Lower lobe of right lung (tissue), 2 donors: ENCODE results near the gene MYOD1. TPM values are rescaled to one million over a fixed set of nuclear protein-coding genes. Genes with fewer than 3 reads are reported as not detected.

ENCODE experiments used
- ATAC-seq, 2 donors: fragments of 200-7000 bp; cut with Tn5 transposase; one replicate each; pipeline ENCODE4 v1.9.1; 2020 to 2022; ENCODE audit warnings: mild to moderate bottlenecking in 2 of 2, moderate library complexity in 2 of 2
- DNase-seq: peaks from one replicate; pipeline ENCODE4 v3.0.0-alpha.2; 2020
- H3K27ac ChIP-seq: fragments of 200-600 bp; one replicate; pipeline ENCODE4 v1.8.0; 2022
- H3K27me3 ChIP-seq: fragments of 200-600 bp; one replicate; pipeline ENCODE4 v1.8.0; 2022; ENCODE audit warnings: low read depth
- H3K36me3 ChIP-seq: fragments of 200-600 bp; one replicate; pipeline ENCODE4 v1.8.0; 2022; ENCODE audit warnings: mild to moderate bottlenecking
- H3K4me1 ChIP-seq: fragments of 200-600 bp; one replicate; pipeline ENCODE4 v1.8.0; 2022
- H3K4me3 ChIP-seq: fragments of 200-600 bp; one replicate; pipeline ENCODE4 v1.8.0; 2022; ENCODE audit warnings: mild to moderate bottlenecking
- H3K9me3 ChIP-seq: fragments of 200-600 bp; one replicate; pipeline ENCODE4 v1.8.0; 2022
- CTCF ChIP-seq: fragments of 200-600 bp; IDR thresholded peaks from one replicate; pipeline ENCODE4 v1.8.0; 2022; ENCODE audit warnings: antibody characterized with exemption, mild to moderate bottlenecking
- intact Hi-C: fragments of 100-400 bp; cut with DNase I; formaldehyde crosslinking; loops from one replicate; pipeline ENCODE4 v1.11.0; 2022
- total RNA-seq: library from RNA; stranded (reverse); fragmentation: NEBNext Ultra II Directional; extraction: Animal tissue kit (Norgen Biotek cat#: 25700); gene quantifications from one replicate; pipeline ENCODE4 v1.2.1, GENCODE V29; 2021
- donor health status: DM: no; HTN: yes; CAD: no; lungs with severe emphysema.

MYOD1 gene
- total RNA-seq, 1 donor from 2014 or later, result not detected

GRCh38 chr11:17750801-17751165 is 31.4 kb downstream of the MYOD1 start:
- DNase-seq (no peak), ATAC-seq (no peak)
- H3K36me3 ChIP-seq, result no peaks in the 10 kb centered on the region
- no peak for TF ChIP-seq CTCF
- no peak overlapping the region for H3K27ac ChIP-seq
- no peaks in the 10 kb centered on the region for H3K9me3 ChIP-seq
- no peak overlapping the region for H3K4me3 ChIP-seq
- intact Hi-C loops, result no loop called here
- peaks cover 11% of the 10 kb centered on the region for H3K27me3 ChIP-seq
- H3K4me1 ChIP-seq, result no peaks in the 10 kb centered on the region

GRCh38 chr11:17751558-17751957 is 32.2 kb downstream of the MYOD1 start:
- Histone ChIP-seq H3K4me1 (no peaks in the 10 kb centered on the region), H3K27ac (no peak overlapping the region), H3K36me3 (no peaks in the 10 kb centered on the region), H3K9me3 (no peaks in the 10 kb centered on the region), H3K27me3 (peaks cover 11% of the 10 kb centered on the region), H3K4me3 (no peak overlapping the region)
- TF ChIP-seq CTCF, result no peak
- ATAC-seq (no peak), DNase-seq (no peak)
- intact Hi-C loops, result no loop called here

- no peak for TF ChIP-seq CTCF
- H3K4me3 ChIP-seq, result no peak overlapping the region
- H3K27ac ChIP-seq, result no peak overlapping the region
- no peak for ATAC-seq
- H3K9me3 ChIP-seq, result no peaks in the 10 kb centered on the region
- peaks cover 11% of the 10 kb centered on the region for H3K27me3 ChIP-seq
- intact Hi-C loops, result no loop called here
- no peaks in the 10 kb centered on the region for H3K4me1 ChIP-seq
- DNase-seq, result peak; percentile 13
- no peaks in the 10 kb centered on the region for H3K36me3 ChIP-seq
Observed at GRCh38 chr11:17752144-17752543, 32.8 kb downstream of the MYOD1 start.

- no peak for TF ChIP-seq CTCF
- ATAC-seq (no peak), DNase-seq (peak; percentile 33)
- Histone ChIP-seq H3K27me3 (peaks cover 6% of the 10 kb centered on the region), H3K27ac (no peak overlapping the region), H3K36me3 (no peaks in the 10 kb centered on the region), H3K4me3 (no peak overlapping the region), H3K9me3 (no peaks in the 10 kb centered on the region), H3K4me1 (no peaks in the 10 kb centered on the region)
- intact Hi-C loops, result no loop called here
Observed at GRCh38 chr11:17753153-17753552, 33.8 kb downstream of the MYOD1 start.

- no peak for ATAC-seq
- DNase-seq, result peak; percentile 7
- no peaks in the 10 kb centered on the region for H3K36me3 ChIP-seq
- no peak overlapping the region for H3K4me3 ChIP-seq
- no peak for TF ChIP-seq CTCF
- peaks cover 4% of the 10 kb centered on the region for H3K9me3 ChIP-seq
- H3K4me1 ChIP-seq, result no peaks in the 10 kb centered on the region
- H3K27ac ChIP-seq, result no peak overlapping the region
- intact Hi-C loops, result no loop called here
- peaks cover 6% of the 10 kb centered on the region for H3K27me3 ChIP-seq
Observed at GRCh38 chr11:17753641-17754040, 34.3 kb downstream of the MYOD1 start.

- no peaks in the 10 kb centered on the region for H3K27me3 ChIP-seq
- TF ChIP-seq CTCF, result no peak
Observed at GRCh38 chr11:17755891-17756290, 36.5 kb downstream of the MYOD1 start.

More at GRCh38 chr11:17755891-17756290, 36.5 kb downstream of the MYOD1 start:
- ATAC-seq, result no peak
- no peaks in the 10 kb centered on the region for H3K36me3 ChIP-seq
- H3K4me1 ChIP-seq, result no peaks in the 10 kb centered on the region
- H3K4me3 ChIP-seq, result no peak overlapping the region
- H3K27ac ChIP-seq, result no peak overlapping the region
- intact Hi-C loops, result no loop called here
- no peak for DNase-seq
- H3K9me3 ChIP-seq, result peaks cover 4% of the 10 kb centered on the region
